GM12891 (cell line): ENCODE results near the gene JOSD1.

Experiments
- DNase-seq: peaks from one replicate; pipeline ENCODE4 v3.0.0; 2011; ENCODE audit warnings: low spot score; ENCODE audit not compliant: insufficient read length
- FAIRE-seq: peaks from 2 replicates; lab custom pipeline; 2011; peaks lifted over from hg19 to GRCh38; lab: Jason Lieb, UNC
- PAX5 ChIP-seq: IDR thresholded peaks from 2 replicates; pipeline ENCODE4 v1.6.1; 2011; ENCODE audit warnings: low read length, moderate library complexity, mild to moderate bottlenecking; ENCODE audit not compliant: insufficient read depth, severe bottlenecking
- POLR2A ChIP-seq: IDR thresholded peaks from 2 replicates; pipeline ENCODE4 v1.6.1; 2011; ENCODE audit warnings: low read depth, low read length, control low read depth
- POLR2AphosphoS5 ChIP-seq: IDR thresholded peaks from 2 replicates; pipeline ENCODE4 v1.6.1; 2011; ENCODE audit warnings: low read depth, low read length, control low read depth
- POU2F2 ChIP-seq: IDR thresholded peaks from 2 replicates; pipeline ENCODE4 v1.6.1; 2011; ENCODE audit warnings: low read depth, mild to moderate bottlenecking, control low read depth, low read length, moderate library complexity
- SPI1 ChIP-seq: IDR thresholded peaks from 2 replicates; pipeline ENCODE4 v1.6.1; 2011; ENCODE audit warnings: low read depth, low read length, control low read depth
- TAF1 ChIP-seq: IDR thresholded peaks from 2 replicates; pipeline ENCODE4 v1.6.1; 2011; ENCODE audit warnings: low read depth, low read length, control low read depth

JOSD1 gene

DNA sequence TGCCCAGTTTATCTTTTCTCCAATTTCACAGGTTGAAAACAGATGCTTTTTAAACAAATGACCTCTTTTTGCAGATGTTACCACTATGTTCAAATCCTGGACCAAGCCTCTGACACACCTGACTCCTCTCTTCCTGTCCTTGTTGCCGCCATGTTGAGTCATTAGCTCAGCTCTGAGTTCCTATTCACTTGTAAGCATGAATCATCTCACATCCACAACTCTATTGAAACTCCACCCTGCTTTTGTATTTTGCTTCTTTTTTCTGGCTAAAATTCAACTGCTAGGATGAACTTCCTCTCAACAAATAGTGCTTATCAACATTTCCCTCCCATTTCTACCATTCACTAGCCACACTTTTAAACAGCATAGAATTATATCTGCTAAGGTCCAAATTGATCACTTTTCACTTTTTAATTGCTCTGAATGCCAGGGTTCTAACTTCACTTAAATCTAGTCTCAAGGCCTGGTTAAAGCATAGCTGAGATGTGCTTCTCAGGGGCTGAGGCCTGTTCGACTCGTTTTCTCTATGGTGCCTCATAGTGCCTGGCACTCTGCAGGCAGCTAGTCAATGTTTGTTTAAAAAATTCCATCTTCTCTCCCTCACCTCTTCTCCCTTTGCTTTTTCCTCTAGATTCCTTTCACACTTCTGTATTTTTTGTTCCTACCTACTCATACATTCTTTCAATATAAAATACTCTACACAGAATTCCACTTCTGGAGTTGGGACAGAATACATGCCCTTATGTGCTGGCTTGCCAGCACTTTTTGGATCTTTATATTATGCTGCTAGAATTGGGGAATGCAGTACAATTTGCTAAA is 3.9 kb downstream of the JOSD1 start:
- DNase-seq: no peak
- peak; percentile 65 for FAIRE-seq
- no peak for TF ChIP-seq SPI1
- no peak for TF ChIP-seq POLR2AphosphoS5
- no peak for TF ChIP-seq POU2F2
- no peak for TF ChIP-seq TAF1
- no peak for TF ChIP-seq PAX5
- no peak for TF ChIP-seq POLR2A

DNA sequence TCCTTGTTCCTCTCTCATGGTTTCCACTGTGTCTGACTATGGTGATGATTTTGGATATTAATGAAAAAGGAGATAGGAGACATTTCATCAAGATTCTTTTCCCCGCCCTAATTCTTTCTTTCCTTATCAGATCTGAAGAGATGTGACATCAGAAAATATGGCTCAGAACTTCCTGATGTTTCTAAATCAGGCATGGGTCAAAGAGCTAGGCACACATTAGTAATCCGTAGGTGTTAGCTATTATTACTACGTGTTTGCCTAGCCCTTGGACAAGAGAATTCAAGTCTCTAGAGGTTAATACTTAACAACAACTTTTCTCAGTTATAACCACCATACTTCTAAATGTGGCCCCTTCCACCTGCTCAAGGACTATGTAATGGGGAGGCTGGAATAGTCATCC is 5.8 kb downstream of the JOSD1 start:
- DNase-seq (no peak), FAIRE-seq (no peak)
- TF ChIP-seq PAX5 (no peak), POLR2A (no peak), POU2F2 (no peak), TAF1 (no peak), POLR2AphosphoS5 (no peak), SPI1 (no peak)

DNA sequence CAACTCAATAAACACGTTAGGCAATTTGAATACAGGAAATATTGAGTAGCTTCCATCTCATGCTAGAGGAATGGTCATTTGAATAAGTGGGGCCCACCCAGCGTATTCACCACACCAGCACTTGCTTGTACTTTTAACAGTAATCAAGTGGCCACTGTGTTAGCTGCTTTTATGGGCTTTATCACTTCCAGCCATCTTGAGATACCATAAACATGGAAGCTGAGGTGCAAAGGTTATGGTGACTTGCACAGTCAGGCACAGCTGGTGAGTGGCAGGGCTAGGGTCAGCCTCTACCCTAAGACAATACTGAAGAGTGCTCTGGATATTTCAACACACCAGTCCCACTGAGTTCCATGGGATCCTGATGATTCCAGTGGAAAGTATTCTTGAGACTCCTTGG is 6.7 kb downstream of the JOSD1 start:
- FAIRE-seq: no peak
- no peak for DNase-seq
- TF ChIP-seq PAX5 (no peak), TAF1 (no peak), POLR2A (no peak), POU2F2 (no peak), SPI1 (no peak), POLR2AphosphoS5 (no peak)

DNA sequence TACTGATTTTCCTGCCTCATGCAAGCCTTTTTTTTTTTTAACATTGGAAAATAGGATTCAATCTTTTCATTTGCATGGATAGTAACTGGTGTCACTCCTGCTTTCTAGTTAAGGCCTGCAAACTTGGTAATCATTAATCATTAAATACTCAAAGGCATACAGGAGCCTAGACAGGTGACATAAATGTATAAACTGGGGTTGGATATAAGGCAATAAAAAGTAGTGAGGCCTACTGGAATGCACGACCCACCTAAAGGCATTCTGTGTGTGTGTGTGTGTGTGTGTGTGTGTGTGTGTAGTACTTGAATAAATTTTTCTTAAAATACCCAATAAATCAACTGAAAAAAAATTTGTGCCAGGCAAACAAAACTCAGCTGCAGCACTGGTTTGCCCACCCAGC is 11.1 kb downstream of the JOSD1 start:
- no peak for DNase-seq
- no peak for TF ChIP-seq SPI1
- TF ChIP-seq PAX5: no peak
- no peak for TF ChIP-seq POU2F2
- TF ChIP-seq POLR2AphosphoS5: no peak
- TF ChIP-seq POLR2A: no peak
- TF ChIP-seq TAF1: no peak
- no peak for FAIRE-seq

DNA sequence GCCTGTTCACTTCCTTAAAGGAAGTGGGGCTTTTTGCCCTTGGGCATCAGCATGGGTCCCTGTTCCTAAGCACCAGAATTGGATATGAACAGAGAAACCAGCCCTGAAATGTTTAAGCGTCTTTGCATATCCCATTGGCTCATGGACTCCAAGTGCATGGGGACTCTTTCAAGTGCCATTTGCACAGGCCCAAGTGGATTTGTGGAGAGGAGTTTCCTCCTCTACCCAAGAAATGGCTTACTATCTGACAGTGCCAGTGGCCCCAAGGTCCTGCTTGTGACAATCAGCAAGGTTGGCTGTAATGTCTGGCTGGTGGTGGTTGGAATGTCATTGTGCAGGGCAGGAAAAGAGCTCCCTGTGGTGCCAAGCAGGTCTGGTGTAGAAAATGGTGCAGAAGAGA is 15.0 kb downstream of the JOSD1 start:
- no peak for DNase-seq
- TF ChIP-seq SPI1 (no peak), POLR2A (peak; percentile 22; the same call in 1 of the 2 replicates)
- FAIRE-seq: no peak

DNA sequence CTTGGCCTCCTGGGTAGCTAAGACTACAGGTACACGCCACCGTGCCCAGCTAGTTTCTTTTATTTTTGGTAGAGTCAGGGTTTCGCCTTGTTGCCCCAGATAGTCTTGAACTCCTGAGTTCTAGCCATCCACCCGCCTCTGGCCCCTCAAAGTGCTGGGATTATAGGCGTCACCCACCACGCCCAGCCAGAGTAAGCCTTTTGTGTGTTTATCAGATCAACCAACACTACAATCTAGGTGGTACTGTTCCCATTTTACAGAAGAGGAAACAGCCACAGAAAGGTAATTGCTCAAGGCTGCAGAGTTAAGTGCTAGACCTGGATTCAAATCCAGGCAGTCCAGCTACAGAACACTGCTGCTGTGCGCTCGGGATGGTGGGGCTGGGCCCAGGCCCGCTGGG is 15.8 kb downstream of the JOSD1 start:
- FAIRE-seq: no peak

DNA sequence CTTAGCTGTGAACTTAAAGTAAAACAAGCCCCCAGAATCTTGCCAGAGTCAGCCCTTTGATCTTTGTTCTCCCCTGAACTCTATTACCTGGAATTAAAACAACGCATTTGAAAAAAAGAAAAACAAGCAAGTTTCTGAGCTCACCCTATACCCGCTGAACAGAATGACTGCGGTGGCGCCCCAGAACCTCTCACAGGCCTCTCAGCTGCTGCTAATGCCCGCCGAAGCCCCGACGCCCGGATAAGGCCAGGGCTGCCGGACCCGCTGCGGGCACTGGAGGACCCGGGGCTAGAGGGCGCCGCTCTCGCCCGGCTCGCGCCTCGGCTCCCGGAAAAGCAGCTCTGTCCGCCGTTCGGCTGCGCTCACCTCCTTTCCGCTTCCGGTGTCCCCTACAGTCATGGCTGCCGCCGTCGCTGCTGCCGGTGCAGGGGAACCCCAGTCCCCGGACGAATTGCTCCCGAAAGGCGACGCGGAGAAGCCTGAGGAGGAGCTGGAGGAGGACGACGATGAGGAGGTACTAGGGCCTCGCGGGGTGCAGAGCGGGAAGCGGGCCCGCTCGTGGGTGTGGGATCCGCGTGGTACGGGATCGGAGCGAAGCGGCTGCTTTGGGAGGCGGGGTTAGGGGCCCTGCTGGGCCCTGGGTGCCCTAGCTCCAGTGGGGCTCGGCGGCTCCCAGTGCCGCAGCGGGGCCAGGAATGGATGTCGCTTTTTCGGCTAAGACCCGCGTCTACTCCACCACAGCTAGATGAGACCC is 19.0 kb downstream of the JOSD1 start, which contains the start of gene TOMM22:
TOMM22 (plus strand) TSS at position 376 of the 754 bp plus-strand sequence; CDS start at position 398, 22 bp downstream.
- TF ChIP-seq POU2F2 (peak; percentile 65), SPI1 (no peak), POLR2A (peak; percentile 93), TAF1 (peak; percentile 96), PAX5 (peak; percentile 71), POLR2AphosphoS5 (peak; percentile 94)
- FAIRE-seq (peak; percentile 98), DNase-seq (peak; percentile 97)

More for the DNA sequence above, 15.8 kb downstream of the JOSD1 start:
- no peak for DNase-seq
- TF ChIP-seq POLR2AphosphoS5: peak; percentile 58
- no peak for TF ChIP-seq POLR2A
- no peak for TF ChIP-seq POU2F2
- TF ChIP-seq PAX5: no peak
- no peak for TF ChIP-seq SPI1

DNA sequence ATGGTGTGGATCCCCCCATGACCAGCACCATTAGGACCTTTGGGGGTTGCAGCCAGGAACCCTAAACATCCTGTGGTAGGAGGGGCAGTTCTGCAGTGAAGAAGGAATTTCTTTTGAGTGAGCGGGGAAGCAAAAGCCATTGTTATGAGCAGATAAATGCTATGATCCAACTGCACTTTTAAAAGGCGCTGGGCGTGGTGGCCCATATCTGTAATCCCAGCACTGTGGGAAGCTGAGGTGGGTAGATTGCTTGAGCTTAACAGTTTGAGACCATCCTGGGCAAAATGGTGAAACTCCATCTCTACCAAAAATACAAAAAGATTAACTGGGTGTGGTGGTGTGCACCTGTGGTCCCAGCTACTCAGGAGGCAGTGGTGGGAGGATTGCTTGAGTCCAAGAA is 24.9 kb downstream of the JOSD1 start:
- DNase-seq: no peak
- TF ChIP-seq POLR2A: no peak
- no peak for TF ChIP-seq PAX5
- TF ChIP-seq TAF1: no peak
- TF ChIP-seq SPI1: no peak
- TF ChIP-seq POLR2AphosphoS5: no peak
- TF ChIP-seq POU2F2: no peak
- no peak for FAIRE-seq

DNA sequence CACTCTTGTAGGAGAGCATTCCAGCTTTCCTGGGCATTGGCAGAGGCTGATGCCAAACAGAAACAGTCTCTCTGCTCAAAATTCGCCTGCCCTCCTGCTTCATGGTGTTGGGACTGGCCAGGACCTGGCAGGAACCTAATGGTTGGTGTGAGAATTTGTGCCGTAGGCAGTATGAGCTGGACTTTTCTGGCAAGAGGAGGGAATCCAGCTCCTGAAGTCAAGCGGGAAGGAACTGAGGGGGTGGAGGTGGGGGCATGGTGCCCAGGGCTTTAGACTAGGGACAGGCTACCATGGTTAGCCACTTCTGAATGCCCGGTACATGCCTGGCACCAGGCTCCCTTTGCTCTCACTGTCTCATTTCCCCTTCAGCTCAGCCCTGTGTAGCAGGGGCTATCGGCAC is 25.9 kb downstream of the JOSD1 start:
- FAIRE-seq (no peak), DNase-seq (no peak)
- no peak for TF ChIP-seq POU2F2
- no peak for TF ChIP-seq TAF1
- no peak for TF ChIP-seq PAX5
- no peak for TF ChIP-seq POLR2AphosphoS5
- TF ChIP-seq SPI1: no peak
- no peak for TF ChIP-seq POLR2A
